ENCODE measurements around the gene DOK4.
"Not testable (repeated sequence)": the region's sequence is repeated elsewhere in the genome, so short reads cannot be mapped to it uniquely, and the experiment has no call there.

The DOK4 gene

GRCh38 chr16:57502048-57502775, 15.9 kb upstream of the DOK4 start:
- DNase-seq (ENCODE audit: low read depth): no peak

GRCh38 chr16:57501492-57501891, 15.2 kb upstream of the DOK4 start:
- no peak for DNase-seq (ENCODE audit: low read depth)

GRCh38 chr16:57500578-57501111, 14.4 kb upstream of the DOK4 start:
- DNase-seq (ENCODE audit: low read depth): no peak

GRCh38 chr16:57499941-57500340, 13.6 kb upstream of the DOK4 start:
- DNase-seq (ENCODE audit: low read depth): not testable (repeated sequence)

GRCh38 chr16:57498031-57498430, 11.7 kb upstream of the DOK4 start:
- DNase-seq (ENCODE audit: low read depth): no peak

GRCh38 chr16:57497121-57497520, 10.8 kb upstream of the DOK4 start:
- DNase-seq (ENCODE audit: low read depth): no peak

GRCh38 chr16:57493767-57494166, 7.5 kb upstream of the DOK4 start:
- no peak for DNase-seq (ENCODE audit: low read depth)

GRCh38 chr16:57489229-57489628, 2.9 kb upstream of the DOK4 start:
- no peak for DNase-seq (ENCODE audit: low read depth)

GRCh38 chr16:57486858-57487834, 853 bp upstream of the DOK4 start:
- DNase-seq (ENCODE audit: low read depth): no peak

GRCh38 chr16:57485091-57485915, 990 bp downstream of the DOK4 start:
- no peak for DNase-seq (ENCODE audit: low read depth)

GRCh38 chr16:57484515-57485005, 1.7 kb downstream of the DOK4 start:
- DNase-seq (ENCODE audit: low read depth): no peak

GRCh38 chr16:57483725-57484514, 2.4 kb downstream of the DOK4 start:
- DNase-seq (ENCODE audit: low read depth): no peak

GRCh38 chr16:57482845-57483545, 3.3 kb downstream of the DOK4 start:
- DNase-seq (ENCODE audit: low read depth): no peak

GRCh38 chr16:57481421-57481820, 4.9 kb downstream of the DOK4 start:
- DNase-seq (ENCODE audit: low read depth): no peak

GRCh38 chr16:57480754-57481230, 5.5 kb downstream of the DOK4 start:
- DNase-seq (ENCODE audit: low read depth): no peak

- no peak for DNase-seq (ENCODE audit: low read depth)
Measured at GRCh38 chr16:57479976-57480753, 6.1 kb downstream of the DOK4 start.

- no peak for DNase-seq (ENCODE audit: low read depth)
Measured at GRCh38 chr16:57479205-57479975, 6.9 kb downstream of the DOK4 start.

GRCh38 chr16:57478396-57479204, 7.7 kb downstream of the DOK4 start:
- no peak for DNase-seq (ENCODE audit: low read depth)
